LHCN-M2 (cell line): ENCODE measurements around the gene NALCN. TPM values are rescaled to one million over a fixed set of nuclear protein-coding genes. Genes with fewer than 3 reads are reported as not detected.
A peak's percentile ranks its signal among the peaks of the same experiment; 100 is the strongest.

ENCODE experiments used
- DNase-seq: peaks from one replicate; pipeline ENCODE4 v3.0.0-alpha.2; 2012; ENCODE audit warnings: low read depth
- total RNA-seq: library from RNA; depleted of rRNA; stranded (reverse); fragments of >200 nt; gene quantifications from 2 replicates; pipeline ENCODE4 v1.2.3, GENCODE V29; 2014

The NALCN gene
- total RNA-seq, 1 experiment from 2014 or later = 5.0 TPM

GRCh38 chr13:101127741-101128353, 288.5 kb downstream of the NALCN start:
- peak; percentile 49 for DNase-seq

DNA sequence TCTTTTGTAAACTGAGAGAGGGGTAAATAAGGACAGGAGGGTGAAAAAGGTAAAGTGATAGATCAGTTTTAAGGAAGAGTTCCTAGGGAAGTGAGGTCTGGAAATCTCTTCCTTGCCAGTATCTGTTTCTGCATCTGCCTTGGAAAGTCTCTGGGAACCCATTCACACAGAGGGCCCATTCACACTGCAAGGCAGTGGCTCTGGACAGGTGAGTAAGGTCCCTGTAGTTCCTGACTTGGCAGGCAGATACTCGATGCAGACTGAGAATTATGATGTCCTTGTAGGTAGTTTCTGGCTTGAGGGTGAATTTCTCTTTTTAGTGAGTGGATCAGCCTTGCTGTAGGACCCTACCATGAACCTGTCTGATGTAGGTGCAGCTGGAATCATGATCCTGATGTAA, 293.3 kb downstream of the NALCN start:
- DNase-seq = no peak

- DNase-seq = no peak
Measured at GRCh38 chr13:101121608-101122007, 294.7 kb downstream of the NALCN start.

- no peak for DNase-seq
Measured at GRCh38 chr13:101120007-101120406, 296.3 kb downstream of the NALCN start.

GRCh38 chr13:101116826-101117225, 299.5 kb downstream of the NALCN start:
- DNase-seq = no peak

DNA sequence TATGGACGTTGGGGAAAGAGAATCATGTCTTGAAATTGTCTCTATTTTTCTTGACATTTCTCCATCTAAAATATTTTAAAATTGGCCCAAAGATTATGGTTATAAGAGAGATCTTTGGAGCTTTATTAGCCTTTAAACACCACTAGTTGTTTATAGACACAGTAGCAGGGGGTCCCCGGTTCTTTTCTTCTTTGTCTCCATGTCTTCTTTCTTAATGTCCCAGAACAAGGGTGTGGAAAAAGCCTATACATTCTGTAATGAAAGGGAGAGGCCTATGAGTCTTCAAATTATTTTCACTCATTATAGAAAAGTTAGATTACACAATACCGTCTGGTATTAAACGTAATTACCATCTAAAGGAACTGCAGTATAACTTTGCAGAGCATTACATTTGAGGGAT, 300.0 kb downstream of the NALCN start:
- DNase-seq = no peak

DNA sequence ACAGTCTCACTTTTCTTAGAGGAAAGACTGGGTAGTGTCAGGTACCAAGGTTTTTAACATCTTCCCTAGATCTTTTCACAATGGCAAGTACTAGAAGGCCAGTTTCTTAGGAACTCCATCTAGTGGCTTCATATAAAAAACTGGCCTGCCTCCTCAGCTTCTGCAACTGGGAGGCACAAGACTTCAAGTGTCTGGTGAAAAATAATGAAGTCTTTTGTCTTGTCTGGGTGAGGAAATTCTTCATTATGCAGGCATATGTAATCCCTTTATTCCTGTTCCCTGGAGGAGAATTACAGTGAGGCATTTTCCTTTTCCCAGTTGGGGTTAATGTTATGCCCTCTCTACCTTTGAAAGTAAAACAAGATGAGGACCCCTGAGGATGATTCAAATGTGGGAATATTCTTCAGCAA, 300.5 kb downstream of the NALCN start:
- DNase-seq = no peak

DNA sequence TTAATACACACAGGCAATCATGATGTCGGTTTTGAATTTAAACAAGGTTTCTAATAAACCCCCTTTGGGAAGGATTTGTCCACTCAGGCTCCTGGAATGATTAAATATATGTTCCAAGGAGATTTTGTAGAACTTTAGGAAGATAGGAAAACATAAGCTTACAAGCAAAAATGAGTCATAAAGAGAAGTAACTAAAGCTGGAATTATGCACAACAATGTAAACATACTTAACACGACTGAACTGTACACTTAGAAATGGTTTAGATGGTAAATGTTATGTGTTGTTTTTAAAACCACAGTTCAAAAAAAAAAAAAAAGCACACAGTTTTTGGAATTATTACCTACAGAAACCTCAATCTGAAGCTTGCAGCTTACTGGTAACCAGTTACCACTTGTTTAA, 304.4 kb downstream of the NALCN start:
- DNase-seq = no peak

- DNase-seq = no peak
Measured at GRCh38 chr13:101109005-101109404, 307.3 kb downstream of the NALCN start.

- peak; percentile 46 for DNase-seq
Measured at GRCh38 chr13:101098873-101099272, 317.4 kb downstream of the NALCN start.

DNA sequence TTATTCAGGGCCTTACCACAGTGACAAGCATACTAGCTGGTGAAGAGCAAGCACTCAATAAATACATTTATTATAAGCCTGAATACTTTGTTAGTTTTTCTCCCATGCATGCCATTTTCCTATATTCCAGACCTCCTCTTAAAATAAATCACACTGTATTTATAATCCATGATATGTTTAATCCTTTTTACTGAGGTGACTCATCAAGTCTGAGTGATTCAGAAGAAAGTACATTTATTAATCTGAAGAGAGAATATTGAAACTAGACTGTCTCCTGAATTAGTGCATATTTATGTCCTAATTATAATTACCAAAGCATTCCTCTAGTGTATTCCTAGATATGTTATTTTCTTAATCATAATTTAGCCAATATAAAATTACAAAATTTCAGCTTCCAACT, 323.3 kb downstream of the NALCN start:
- DNase-seq = peak; percentile 4

GRCh38 chr13:101090287-101090686, 326.0 kb downstream of the NALCN start:
- DNase-seq = no peak

DNA sequence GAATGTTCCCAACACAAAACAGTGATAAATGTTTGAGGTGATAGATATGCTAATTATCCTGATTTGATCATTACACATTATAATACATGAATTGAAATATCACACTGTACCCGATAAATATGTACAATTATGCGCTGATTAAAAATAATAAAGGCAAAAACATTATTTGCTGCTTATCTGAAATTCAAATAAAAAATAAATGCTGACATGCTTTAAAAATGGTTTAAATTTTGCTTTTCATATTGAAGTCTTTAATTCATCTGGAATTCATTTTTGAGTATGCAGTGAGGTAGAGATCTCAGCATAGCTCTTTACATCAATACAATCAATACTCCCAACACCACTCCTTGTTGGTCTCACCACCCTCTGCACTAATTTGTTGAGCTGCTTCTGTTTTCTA, 330.8 kb downstream of the NALCN start:
- DNase-seq = no peak

DNA sequence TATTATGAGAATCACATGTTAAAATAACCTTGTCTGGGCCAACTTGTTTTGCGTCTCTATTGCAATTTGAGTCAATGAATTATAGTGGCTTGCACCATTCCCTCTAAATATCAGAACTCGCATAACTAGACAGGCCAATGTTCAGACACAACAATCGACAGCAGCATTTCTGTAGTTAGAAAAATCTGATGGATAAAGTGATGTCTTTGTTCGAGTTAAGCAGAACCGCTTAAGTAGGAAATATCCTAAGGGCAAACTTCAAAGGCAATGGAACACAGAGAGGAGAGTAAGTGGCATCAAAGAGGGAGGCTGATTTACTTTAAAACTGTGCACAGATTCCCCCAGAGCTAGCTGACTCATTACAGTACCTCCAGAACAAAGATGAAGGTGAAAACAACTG, 333.9 kb downstream of the NALCN start:
- no peak for DNase-seq

GRCh38 chr13:101080616-101081015, 335.7 kb downstream of the NALCN start:
- no peak for DNase-seq

- DNase-seq = no peak
Measured at GRCh38 chr13:101065329-101065728, 351.0 kb downstream of the NALCN start.

GRCh38 chr13:101059793-101060192, 356.5 kb downstream of the NALCN start:
- DNase-seq = no peak

DNA sequence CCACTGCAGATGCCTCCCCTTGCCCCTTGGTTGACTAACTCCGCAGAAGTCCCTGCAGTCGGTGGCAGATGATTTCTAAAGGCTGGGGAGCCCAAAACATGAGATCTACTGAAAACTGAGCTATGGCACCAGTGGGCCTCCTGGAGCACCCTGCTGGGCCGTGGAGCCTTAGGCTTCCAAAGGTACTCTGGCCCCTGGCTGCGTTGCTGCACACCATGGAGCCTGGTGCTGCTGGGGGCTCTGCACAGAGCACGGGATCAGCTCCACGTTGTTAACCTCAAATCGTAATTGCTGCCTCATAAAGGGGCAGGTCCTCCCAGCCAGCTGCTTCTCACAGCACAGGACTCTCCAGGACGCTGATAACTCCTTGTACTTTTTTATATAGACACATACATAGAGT, 357.5 kb downstream of the NALCN start:
- DNase-seq = no peak

GRCh38 chr13:101053301-101054093, 362.8 kb downstream of the NALCN start:
- no peak for DNase-seq

DNA sequence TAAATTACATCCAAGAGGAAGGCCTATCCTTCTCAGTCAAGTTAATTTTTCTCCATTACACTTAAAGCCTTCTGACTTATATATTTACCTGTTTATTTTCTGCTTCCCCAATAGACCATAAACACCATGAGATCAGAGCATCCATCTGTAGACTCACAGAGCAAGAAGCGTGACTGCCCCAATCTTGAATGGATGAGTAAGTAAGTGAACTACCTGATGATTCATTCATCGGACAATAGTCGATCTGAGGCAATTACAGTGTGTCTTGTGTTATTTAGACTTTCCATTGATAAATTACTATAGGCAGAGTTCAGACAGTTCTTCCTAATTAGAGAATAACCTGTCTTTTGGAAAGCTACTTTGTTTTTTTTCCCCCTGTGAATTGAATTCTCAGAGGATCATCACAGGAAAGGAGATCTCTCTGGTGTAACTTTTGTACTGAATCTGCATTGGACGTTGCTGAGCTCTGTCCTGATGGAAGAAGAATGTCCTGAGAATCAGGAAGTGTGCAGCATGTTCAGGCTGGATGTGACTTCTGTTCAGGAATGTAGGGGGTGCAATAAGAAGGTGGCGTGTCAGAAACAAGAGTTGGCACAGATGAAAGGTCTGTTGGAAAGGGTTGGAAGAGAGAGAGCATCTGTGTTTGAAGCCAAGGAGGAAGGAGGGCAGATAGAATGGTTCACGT, 367.0 kb downstream of the NALCN start:
- DNase-seq = peak; percentile 3

DNA sequence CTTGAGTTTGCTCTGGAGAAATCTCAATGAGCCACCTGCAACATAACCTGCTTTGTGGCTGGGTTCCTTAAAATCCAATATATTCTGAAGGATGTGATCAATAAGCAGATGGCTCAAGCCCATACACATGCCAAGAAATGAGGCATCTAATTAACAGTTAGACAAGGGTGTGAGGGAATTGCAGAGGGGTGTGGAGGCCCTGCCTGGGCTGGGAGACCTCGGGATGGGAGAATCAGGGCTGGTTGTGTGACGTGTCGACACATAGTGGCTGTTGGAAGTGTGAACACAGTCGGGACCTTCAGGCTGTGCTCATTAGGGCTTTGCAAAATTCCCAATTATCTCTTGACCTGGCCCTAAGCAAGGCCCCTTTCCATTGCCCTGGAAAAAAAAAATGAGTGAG, 379.8 kb downstream of the NALCN start:
- no peak for DNase-seq

GRCh38 chr13:101035119-101035620, 381.1 kb downstream of the NALCN start:
- DNase-seq = no peak
